LNCAP (cell line): ENCODE data around the gene DYNC1H1.

ENCODE experiments used
- CTCF ChIP-seq: fragments of 450-650 bp; IDR thresholded peaks from 2 replicates; pipeline ENCODE4 v1.5.1; 2017; ENCODE audit warnings: mild to moderate bottlenecking

The DYNC1H1 gene

DNA sequence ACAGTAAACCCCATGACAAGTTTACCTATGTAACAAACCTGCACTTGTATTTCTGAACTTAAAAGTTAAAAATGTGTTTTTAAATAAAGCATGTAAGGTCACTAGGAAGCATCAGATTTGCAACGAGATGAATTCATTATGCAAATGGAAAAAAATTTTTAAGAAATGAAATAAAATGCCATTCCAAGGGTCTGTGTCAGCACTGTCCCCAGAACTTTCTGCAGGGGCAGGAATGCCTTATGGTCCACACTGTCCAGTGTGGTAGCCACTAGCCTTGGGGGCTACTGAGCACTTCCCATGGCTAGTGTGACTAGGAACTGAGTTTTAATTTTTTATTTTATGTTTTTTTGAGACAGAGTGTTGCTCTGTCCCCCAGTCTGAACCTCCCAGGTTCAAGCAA is 73.3 kb downstream of the DYNC1H1 start:
- no peak for TF ChIP-seq CTCF

DNA sequence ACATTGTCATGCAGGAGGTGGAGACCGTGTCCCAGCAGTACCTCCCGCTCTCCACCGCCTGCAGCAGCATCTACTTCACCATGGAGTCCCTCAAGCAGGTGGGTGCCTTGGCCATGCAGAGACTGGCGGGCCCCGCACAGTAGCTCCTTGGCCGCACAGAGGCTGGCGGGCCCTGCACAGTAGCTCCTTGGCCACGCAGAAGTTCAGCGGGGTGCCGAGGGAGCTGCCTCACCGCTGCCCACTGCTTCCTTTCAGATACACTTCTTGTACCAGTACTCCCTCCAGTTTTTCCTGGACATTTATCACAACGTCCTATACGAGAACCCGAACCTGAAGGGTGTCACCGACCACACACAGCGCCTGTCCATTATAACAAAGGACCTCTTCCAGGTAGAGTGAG is 74.8 kb downstream of the DYNC1H1 start:
- TF ChIP-seq CTCF, result no peak

DNA sequence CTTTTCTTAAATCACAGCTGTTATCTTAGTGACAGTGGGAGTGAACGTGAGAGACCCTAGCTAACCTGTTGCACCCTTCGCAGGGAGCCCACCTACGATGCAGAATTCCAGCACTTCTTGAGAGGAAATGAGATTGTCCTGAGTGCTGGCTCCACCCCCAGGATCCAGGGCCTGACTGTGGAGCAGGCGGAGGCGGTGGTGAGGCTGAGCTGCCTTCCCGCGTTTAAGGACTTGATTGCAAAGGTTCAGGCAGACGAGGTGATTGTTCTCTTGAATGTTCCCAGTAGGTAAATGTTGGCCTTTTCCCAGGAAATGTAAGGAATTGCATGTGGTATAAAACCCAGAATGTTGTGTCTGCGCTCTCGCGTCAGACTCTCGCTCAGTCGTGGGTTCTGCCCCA is 75.8 kb downstream of the DYNC1H1 start:
- TF ChIP-seq CTCF, result no peak

- no peak for TF ChIP-seq CTCF
These were observed 78.3 kb downstream of the DYNC1H1 start for GRCh38 chr14:102042699-102043098.

DNA sequence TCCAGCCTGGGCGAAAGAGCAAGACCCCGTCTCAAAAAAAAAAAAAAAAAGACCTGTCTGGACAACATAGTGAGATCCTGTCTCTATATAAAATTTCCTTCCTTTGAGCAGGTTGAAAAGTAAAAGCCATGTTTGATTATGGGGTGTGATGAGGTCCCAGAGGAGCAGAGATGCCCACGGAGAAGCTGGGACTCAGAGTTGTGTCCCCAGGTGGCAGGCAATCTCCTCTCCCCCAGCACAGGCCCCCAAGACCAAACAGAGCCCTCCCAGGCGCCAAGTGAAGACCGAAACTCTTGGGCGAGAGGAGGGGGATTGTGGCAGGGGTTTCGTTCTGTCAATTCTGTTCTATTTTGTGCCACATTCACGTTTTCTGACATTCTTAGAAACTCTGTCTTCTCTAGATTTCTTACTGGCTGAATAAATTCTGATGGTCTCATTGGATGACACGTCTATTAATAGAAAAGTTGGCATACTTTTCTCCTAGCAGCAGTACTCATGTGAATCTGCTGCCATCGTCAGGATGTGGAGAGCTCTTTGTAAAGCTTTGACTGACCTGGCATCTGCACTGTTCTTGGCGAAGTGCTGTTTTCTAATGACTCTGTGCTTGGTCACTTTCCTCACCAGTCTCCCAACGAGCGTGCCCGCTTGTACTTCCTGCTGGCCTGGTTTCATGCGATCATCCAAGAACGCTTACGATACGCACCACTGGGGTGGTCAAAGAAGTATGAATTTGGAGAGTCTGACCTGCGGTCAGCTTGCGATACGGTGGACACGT is 79.1 kb downstream of the DYNC1H1 start:
- TF ChIP-seq CTCF, result no peak

DNA sequence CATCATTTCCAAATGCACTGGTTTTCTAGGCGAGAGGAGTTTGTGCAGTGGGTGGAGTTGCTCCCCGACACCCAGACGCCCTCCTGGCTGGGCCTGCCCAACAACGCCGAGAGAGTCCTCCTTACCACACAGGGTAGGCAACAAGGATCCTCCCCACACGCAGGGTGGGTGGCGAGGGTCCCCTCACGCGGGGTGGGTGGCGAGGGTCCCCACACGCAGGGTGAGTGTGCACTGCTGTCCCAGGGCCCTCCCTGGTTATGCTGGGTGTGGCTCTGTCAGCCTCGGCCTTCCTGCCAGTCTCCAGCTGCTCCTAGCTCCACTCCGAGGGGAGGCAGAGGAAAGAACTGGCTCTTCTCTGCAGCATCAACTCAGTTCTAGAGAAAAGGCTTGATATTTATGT is 80.2 kb downstream of the DYNC1H1 start:
- TF ChIP-seq CTCF, result no peak

GRCh38 chr14:102046337-102047278 is 82.2 kb downstream of the DYNC1H1 start:
- TF ChIP-seq CTCF, result peak; percentile 76
